ENCODE data around the gene ATOH8. TPM values are rescaled to one million over a fixed set of nuclear protein-coding genes. Genes with fewer than 3 reads are reported as not detected.

Gene ATOH8
- polyA plus RNA-seq, 1 of the 3 experiments (the other 2 are of a cell fraction), result 5.6 TPM

- peak overlapping the region; percentile 87; the same call in 1 of the 2 replicates for H3K4me2 ChIP-seq
- peaks cover 64% of the 10 kb centered on the region for H3K79me2 ChIP-seq (ENCODE audit: insufficient read depth)
- H4K20me1 ChIP-seq (ENCODE audit: insufficient read depth), result no peaks in the 10 kb centered on the region
- H2AFZ ChIP-seq (ENCODE audit: low read depth), result no peak overlapping the region
- no peaks in the 10 kb centered on the region for H3K27me3 ChIP-seq (ENCODE audit: insufficient read depth)
- peak overlapping the region in 1 of 2 experiments; percentile 86; a peak in 2 of 4 replicates for H3K27ac ChIP-seq (ENCODE audit: low read depth in 2 of 2, low read length in 1 of 2)
- no peaks in the 10 kb centered on the region for H3K9me2 ChIP-seq
- no peak overlapping the region for H3K4me3 ChIP-seq (ENCODE audit: low read depth in 2 of 2, low read length in 1 of 2)
- DNase-seq, result no peak
- H3F3A ChIP-seq (replicated peaks; ENCODE audit: insufficient read depth), result peaks cover 30% of the 10 kb centered on the region
- 96% methylated on average over 8 of the region's 10 CpGs for WGBS (ENCODE audit: low lambda C conversion rate)
- H3K9me3 ChIP-seq, result no peaks in the 10 kb centered on the region
- peaks cover 68 to 72% of the 10 kb centered on the region in 2 experiments for H3K4me1 ChIP-seq (ENCODE audit: control insufficient read depth in 1 of 2, insufficient read depth in 2 of 2, low read depth in 1 of 2, low read length in 1 of 2)
- no peak for TF ChIP-seq TAF1 (IDR thresholded peaks at IDR 0.05; ENCODE audit: borderline replicate concordance, low read depth, low read length)
- no peak for TF ChIP-seq TCF12 (IDR thresholded peaks at IDR 0.05)
- no peak for TF ChIP-seq SMC3 (IDR thresholded peaks at IDR 0.05; ENCODE audit: low read depth, low read length)
- TF ChIP-seq RFX5 (IDR thresholded peaks at IDR 0.05; ENCODE audit: low read length), result no peak
- TF ChIP-seq EZH2phosphoT487 (IDR thresholded peaks at IDR 0.05; ENCODE audit: borderline replicate concordance, low read depth), result no peak
- no peak for TF ChIP-seq SIN3A (IDR thresholded peaks at IDR 0.05; ENCODE audit: borderline replicate concordance, low read depth, low read length)
- TF ChIP-seq MEF2A (IDR thresholded peaks at IDR 0.05; ENCODE audit: borderline replicate concordance, low read depth), result no peak
- TF ChIP-seq RAD21 (IDR thresholded peaks at IDR 0.05; ENCODE audit: low read length), result no peak
- no peak for TF ChIP-seq GABPA (IDR thresholded peaks at IDR 0.05; ENCODE audit: low read depth)
- TF ChIP-seq YY1 (IDR thresholded peaks at IDR 0.05; ENCODE audit: low read depth), result no peak
- peaks cover 0 to 15% of the 10 kb centered on the region in 2 experiments for H3K36me3 ChIP-seq (replicated peaks in 1 of 2; ENCODE audit: control insufficient read depth in 1 of 2, insufficient read depth in 2 of 2, low read length in 1 of 2)
- ChIA-PET POLR2A (interaction anchor here (1.8 kb wide), 1 partner anchor 10 kb away, joined by 6 read pairs; no protein-coding TSS in a partner anchor), CTCF (interaction anchor here (0.7 to 9.7 kb wide), 17 partner anchors 10 to 309 kb away, joined by 3 to 80 read pairs (median 8); partner anchors contain the start of gene ATOH8)
- H3K9ac ChIP-seq, result no peak overlapping the region
Observed at GRCh38 chr2:85770786-85771409, 17.1 kb downstream of the ATOH8 start.

GRCh38 chr2:85771486-85771885 is 17.7 kb downstream of the ATOH8 start:
- no peaks in the 10 kb centered on the region for H4K20me1 ChIP-seq (ENCODE audit: insufficient read depth)
- H2AFZ ChIP-seq (ENCODE audit: low read depth), result no peak overlapping the region
- no peak for DNase-seq
- H3K9ac ChIP-seq, result 0 out of 2 replicates have a peak overlapping the region, but pooled peaks have one; percentile 12
- H3K36me3 ChIP-seq (replicated peaks in 1 of 2; ENCODE audit: control insufficient read depth in 1 of 2, insufficient read depth in 2 of 2, low read length in 1 of 2), result peaks cover 0 to 15% of the 10 kb centered on the region in 2 experiments
- WGBS (ENCODE audit: low lambda C conversion rate), result 50% methylated on average over 4 of the region's 4 CpGs
- H3K4me3 ChIP-seq (ENCODE audit: low read depth in 2 of 2, low read length in 1 of 2), result no peak overlapping the region; a peak in 1 of 4 replicates
- H3F3A ChIP-seq (replicated peaks; ENCODE audit: insufficient read depth), result peaks cover 30% of the 10 kb centered on the region
- peak overlapping the region; percentile 86 to 92 for H3K27ac ChIP-seq (ENCODE audit: low read depth in 2 of 2, low read length in 1 of 2)
- no peaks in the 10 kb centered on the region for H3K27me3 ChIP-seq (ENCODE audit: insufficient read depth)
- CTCF ChIA-PET, result interaction anchor here (1.0 to 9.7 kb wide), 16 partner anchors 11 to 308 kb away, joined by 3 to 80 read pairs (median 9); partner anchors contain the start of gene ATOH8
- H3K9me3 ChIP-seq, result no peaks in the 10 kb centered on the region
- peaks cover 66 to 70% of the 10 kb centered on the region in 2 experiments for H3K4me1 ChIP-seq (ENCODE audit: control insufficient read depth in 1 of 2, insufficient read depth in 2 of 2, low read depth in 1 of 2, low read length in 1 of 2)
- H3K9me2 ChIP-seq, result no peaks in the 10 kb centered on the region
- peaks cover 66% of the 10 kb centered on the region for H3K79me2 ChIP-seq (ENCODE audit: insufficient read depth)
- peak overlapping the region; percentile 87; the same call in 1 of the 2 replicates for H3K4me2 ChIP-seq
- POLR2A ChIA-PET, result interaction anchor here (1.2 to 1.8 kb wide), 3 partner anchors 10 to 423 kb away, joined by 3 to 6 read pairs (median 5); no protein-coding TSS in a partner anchor
- no peak for TF ChIP-seq JUND (IDR thresholded peaks at IDR 0.05)
- no peak for TF ChIP-seq POLR2AphosphoS5 (IDR thresholded peaks at IDR 0.05; ENCODE audit: low read depth, low read length)
- TF ChIP-seq REST (IDR thresholded peaks at IDR 0.05; ENCODE audit: low read depth, low read length), result no peak
- TF ChIP-seq USF1 (IDR thresholded peaks at IDR 0.05; ENCODE audit: borderline replicate concordance, low read depth), result no peak
- no peak for TF ChIP-seq CTCF (IDR thresholded peaks at IDR 0.05)
- no peak for TF ChIP-seq MEF2A (IDR thresholded peaks at IDR 0.05; ENCODE audit: borderline replicate concordance, low read depth)
- no peak for TF ChIP-seq PBX3 (IDR thresholded peaks at IDR 0.05)
- TF ChIP-seq GATA2 (CRISPR knock-in tag; IDR thresholded peaks at IDR 0.05), result no peak
- no peak for TF ChIP-seq RAD21 (IDR thresholded peaks at IDR 0.05; ENCODE audit: low read length)
- no peak for TF ChIP-seq NFIC (IDR thresholded peaks at IDR 0.05; ENCODE audit: borderline replicate concordance)
- TF ChIP-seq RFX5 (IDR thresholded peaks at IDR 0.05; ENCODE audit: low read length), result no peak

All from SK-N-SH (cell line).